OCI-LY7 (cell line): ENCODE results near the gene ORC1.

Experiments used
- CTCF ChIP-seq: fragments of 200-600 bp; sonication (generic); conservative IDR thresholded peaks from 2 replicates; pipeline ENCODE4 v1.5.1; 2014; ENCODE audit warnings: mild to moderate bottlenecking, antibody characterized with exemption, low read length, moderate library complexity, mixed read lengths
- EZH2phosphoT487 ChIP-seq: fragments of 200-600 bp; sonication (generic); IDR thresholded peaks from 2 replicates; pipeline ENCODE4 v1.6.1; 2018; ENCODE audit warnings: low read depth, borderline replicate concordance, mild to moderate bottlenecking, mixed run types, antibody characterized with exemption, low read length, moderate library complexity, mixed read lengths

- TF ChIP-seq CTCF (no peak), EZH2phosphoT487 (no peak)
These were observed 66.8 kb downstream of the ORC1 start for GRCh38 chr1:52337439-52337838.
